GM21723 (cell line): Measurements from ENCODE around the gene INPP4B.
"Not testable (repeated sequence)": the region's sequence is repeated elsewhere in the genome, so short reads cannot be mapped to it uniquely, and the experiment has no call there.

Experiments
- ATAC-seq: cut with Tn5 transposase; IDR thresholded peaks from one replicate; pipeline ENCODE4 v1.9.1; 2021; ENCODE audit warnings: mild to moderate bottlenecking, moderate library complexity; ENCODE audit not compliant: unreplicated experiment

Gene INPP4B

DNA sequence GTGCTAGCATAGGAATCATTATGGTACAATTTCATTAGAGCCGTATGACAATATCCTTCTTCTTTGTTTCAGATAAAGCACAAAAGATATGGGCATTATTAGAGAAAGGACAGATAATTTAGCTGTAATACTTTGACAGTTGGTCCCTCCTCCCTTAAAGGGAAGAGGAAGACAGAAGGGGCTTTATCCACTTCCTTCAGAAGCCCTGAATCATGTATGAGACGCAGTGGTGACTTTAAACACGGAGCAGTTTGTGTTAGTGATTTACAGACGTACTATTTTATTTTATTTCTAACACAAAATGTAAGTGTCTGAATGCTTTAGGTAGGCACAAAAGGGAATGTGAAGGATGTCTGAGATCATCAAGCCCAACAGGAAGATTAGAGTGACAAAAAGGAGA is 742.1 kb downstream of the INPP4B start:
- ATAC-seq, result no peak

DNA sequence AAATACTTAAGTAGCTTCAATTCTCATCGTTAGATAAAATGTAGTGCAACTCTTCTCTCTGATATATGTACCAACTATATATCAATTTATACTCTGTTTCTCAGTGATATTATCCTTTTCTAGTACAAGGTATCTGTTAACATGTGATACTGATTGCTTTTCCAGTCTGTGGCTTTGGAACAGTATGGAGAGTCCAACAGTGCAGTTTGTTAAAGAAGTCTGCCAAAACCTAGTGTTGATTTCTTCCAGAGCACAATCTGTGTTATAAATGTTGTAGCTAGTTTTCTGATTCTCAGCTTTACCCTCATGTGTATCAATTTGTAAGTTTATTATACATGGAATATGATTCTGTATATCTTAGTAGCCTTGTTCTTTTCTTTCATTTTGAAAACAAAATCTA is 744.7 kb downstream of the INPP4B start:
- ATAC-seq, result no peak

DNA sequence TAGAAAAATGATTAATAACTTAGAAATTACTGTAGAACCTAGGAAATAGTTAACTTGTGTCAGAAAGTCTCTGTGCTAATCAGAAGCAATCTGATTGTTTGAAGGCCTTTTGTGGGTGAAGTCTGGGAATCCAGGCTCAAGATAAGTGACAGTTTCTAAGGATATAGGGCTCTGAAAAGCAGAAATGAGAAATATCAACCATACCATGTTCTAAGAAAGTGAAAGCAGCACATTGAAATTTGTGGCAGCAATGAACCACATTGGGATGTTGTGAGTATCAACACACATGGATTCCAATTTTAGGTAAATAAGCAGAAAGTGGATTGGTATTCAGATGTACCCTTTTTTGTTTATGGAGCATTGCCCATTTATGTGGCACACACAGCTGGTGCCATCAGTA is 745.2 kb downstream of the INPP4B start:
- no peak for ATAC-seq

- ATAC-seq, result no peak
Observed at GRCh38 chr4:142098900-142099545, 747.1 kb downstream of the INPP4B start.

- ATAC-seq, result no peak
Observed at GRCh38 chr4:142098380-142098779, 747.7 kb downstream of the INPP4B start.

DNA sequence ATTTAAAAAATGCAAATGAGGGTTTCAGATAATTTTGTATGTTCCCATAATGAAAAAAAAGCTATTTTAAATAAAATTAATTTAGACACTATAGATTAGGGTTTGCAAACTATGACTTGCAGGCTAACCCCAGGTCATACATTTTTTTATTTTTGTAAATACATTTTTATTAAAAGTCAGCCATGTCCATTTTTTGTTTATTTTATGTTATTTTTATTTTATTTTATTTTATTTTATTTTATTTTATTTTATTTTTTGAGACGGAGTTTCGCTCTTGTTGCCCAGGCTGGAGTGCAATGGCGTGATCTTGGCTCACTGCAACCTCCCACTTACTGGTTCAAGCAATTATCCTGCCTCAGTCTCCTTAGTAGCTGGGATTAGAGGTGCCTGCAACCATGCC is 749.1 kb downstream of the INPP4B start:
- no peak for ATAC-seq

DNA sequence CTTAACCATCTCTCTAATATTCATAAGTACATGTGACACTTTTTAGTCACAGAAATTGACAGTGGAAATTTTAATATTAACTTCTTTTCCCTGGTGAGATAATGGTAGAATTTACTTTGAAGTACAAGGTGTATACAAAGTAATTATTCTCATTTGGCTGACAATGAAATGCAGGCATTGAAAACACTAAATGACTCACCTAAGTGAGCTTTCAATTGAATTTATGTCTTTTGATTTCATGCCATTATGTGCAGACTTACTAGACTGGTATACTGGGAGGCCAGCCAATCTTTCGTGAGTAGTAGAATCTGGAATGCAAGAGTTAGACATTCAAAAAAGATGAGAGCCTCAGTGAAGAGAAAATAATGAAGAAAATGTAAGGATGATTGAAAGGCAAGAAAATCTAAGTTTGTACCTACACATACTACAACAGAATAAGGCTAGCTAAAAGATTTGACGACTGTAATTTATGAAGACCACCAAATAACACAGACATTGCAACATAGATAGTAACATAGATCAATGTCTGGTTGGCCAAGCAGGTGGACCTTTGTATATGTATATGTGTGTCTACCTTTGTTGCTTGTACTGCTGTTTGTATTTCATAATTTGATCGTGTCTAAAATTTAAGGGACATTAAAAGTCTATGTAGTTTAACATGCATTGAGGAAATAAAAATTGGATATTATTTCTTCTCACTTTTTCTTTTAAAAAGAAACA is 750.1 kb downstream of the INPP4B start:
- ATAC-seq, result no peak

- ATAC-seq, result no peak
Observed at GRCh38 chr4:142092941-142093340, 753.2 kb downstream of the INPP4B start.

- ATAC-seq, result no peak
Observed at GRCh38 chr4:142091691-142092182, 754.4 kb downstream of the INPP4B start.

DNA sequence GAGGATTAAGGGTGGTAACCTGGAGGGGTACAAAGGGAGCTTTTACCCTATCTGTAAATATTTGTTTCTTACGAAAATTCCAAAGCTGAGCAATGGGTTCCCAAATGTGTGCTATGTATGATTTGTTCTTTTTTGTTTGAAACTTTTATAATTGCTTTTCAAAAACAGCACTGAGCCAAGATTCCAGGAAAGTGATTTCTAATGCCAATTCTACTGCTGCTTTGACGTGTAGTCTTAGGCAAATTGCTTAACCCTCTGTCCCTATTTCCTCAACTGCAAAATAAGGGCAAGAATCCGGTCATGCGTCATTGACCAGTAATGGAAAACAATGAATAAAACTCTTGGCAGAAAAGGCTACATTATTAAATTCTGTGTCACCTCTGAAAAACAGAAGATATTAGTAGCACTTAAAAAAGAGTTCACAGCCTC is 755.0 kb downstream of the INPP4B start:
- no peak for ATAC-seq

DNA sequence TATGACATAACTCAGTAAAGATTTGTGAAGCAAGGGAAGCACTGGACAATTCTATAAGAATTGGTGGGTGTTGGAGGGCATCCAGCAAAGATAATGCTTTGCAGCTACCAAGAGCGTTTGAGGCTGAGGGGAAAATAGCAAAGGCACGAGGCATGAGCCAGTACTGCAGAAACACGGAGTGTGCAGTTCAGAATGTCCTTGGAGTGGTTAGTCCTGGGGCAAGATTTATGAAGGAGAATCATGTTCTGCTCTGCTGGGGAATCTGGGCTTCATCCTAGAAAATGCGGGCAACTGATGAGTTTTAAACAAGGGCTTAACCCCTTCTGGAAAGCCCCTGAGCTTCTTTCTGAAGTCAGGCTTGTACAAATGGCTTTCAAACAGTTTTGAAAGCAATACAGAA is 757.2 kb downstream of the INPP4B start:
- ATAC-seq, result no peak

DNA sequence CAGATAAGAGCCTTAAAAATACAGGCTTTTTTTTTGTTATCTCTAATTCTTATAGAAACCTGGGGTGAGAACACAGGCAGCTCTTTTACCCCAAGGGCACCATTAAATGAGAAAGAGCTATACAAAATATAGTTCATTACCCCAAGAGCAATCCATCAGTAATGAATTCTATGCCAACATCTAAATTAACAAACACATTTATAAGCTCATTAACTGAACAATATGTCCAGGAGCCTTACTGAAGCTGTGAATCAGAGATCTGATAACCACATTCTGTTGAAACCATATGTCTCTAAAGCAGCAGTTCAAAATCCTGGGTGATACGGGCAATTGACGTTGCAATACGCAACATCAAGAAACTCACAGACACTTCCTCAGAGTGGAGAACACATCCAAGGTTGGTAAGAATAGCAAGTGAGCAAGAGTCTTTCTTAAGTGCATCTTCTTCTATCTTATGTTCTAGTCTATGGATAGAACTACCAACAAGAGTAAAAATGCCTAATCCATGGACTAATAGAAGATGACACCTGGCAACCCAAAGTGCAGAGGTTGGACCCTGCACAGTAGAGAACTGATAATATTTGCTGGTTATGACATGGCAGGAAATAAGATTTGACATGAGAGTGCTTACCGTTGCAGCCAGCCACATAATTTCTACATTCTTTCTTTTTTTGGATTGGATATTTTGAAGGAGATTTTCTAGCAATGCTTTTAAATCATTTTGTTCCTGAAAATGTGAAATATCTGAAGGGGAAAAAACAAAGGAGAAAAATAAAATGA is 760.4 kb downstream of the INPP4B start:
- no peak for ATAC-seq

- no peak for ATAC-seq
Observed at GRCh38 chr4:142083264-142083663, 762.8 kb downstream of the INPP4B start.

DNA sequence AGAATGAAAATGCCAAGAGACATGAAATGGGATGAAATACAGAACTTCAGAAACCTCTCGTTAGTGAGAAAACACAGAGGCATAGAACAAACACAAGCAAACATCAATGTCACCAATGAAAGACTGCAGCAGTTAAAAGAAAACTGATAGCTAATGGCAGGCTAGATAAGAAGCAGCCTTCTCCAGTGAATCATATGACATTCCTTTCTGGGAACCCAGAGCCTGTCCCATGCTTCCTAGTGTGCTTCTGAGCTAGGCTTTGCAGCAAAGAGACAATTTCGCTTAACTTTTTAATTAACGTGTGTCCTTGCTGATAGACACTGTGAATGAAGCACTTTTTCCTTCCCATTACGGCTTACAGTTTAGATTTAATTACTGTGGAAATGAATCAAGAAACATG is 765.1 kb downstream of the INPP4B start:
- ATAC-seq, result no peak

GRCh38 chr4:142079959-142080358 is 766.1 kb downstream of the INPP4B start:
- ATAC-seq, result no peak

- no peak for ATAC-seq
Observed at GRCh38 chr4:142077048-142077447, 769.1 kb downstream of the INPP4B start.

DNA sequence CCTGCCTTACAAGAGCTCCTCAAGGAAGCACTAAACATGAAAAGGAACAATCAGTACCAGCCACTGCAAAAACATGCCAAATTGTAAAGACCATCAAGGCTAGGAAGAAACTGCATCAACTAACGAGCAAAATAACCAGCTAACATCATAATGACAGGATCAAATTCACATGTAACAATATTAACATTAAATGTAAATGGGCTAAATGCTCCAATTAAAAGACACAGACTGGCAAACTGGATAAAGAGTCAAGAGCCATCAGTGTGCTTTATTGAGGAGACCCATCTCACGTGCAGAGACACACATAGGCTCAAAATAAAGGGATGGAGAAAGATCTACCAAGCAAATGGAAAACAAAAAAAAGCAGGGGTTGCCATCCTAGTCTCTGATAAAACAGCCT is 777.8 kb downstream of the INPP4B start:
- ATAC-seq, result not testable (repeated sequence)

DNA sequence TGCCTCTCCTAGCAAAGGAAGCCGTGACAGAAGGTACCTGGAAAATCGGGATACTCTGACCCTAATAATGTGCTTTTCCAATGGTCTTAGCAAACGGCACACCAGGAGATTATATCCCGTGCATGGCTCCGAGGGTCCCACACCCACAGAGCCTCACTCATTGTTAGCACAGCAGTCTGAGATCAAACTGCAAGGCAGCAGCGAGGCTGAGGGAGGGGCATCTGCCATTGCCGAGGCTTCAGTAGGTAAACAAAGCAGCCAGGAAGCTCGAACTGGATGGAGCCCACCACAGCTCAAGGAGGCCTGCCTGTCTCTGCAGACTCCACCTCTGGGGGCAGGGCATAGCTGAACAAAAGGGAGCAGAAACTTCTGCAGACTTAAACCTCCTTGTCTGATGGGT is 779.5 kb downstream of the INPP4B start:
- not testable (repeated sequence) for ATAC-seq

DNA sequence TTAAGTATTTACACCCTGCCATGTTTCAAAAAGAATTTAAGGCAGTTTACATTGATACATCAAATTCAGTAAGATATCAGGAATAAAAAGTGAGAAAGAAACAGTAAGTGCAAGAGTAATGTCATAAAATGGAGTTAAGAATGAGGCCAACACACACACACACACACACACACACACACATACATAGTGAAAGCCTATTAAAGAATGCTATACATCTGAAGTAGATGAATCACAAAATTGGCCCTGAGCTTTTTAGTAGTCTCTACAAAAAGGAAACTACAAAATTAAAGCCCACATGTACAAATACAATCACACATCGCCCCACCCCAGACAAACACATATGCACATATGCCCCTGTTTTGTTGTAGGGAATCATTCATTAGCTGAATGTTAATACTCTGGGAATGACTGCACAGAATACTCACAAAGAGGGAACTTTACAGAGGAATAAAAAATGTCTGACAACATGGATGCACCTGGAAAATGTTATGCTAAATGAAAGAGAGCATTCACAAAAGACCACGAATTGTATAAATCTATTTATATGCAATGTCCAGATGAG is 780.9 kb downstream of the INPP4B start:
- no peak for ATAC-seq

DNA sequence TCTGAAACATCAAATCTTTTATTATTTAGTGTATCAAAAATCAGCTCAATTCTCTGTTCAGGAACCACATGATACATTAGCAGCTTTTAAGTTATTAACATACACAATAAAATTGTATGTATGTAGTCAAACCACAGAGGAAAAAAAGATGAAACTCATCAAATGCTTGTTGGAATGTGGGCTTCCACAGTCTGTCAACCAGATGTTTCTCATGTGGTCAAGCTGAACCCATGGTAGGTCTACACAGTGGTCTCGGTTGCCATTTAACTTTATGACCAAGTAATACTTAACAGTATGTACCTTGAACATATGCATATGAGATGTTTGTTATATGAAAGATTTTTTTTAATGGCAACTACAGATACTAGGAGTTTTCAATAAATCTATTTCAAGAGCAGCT is 781.9 kb downstream of the INPP4B start:
- ATAC-seq, result no peak

DNA sequence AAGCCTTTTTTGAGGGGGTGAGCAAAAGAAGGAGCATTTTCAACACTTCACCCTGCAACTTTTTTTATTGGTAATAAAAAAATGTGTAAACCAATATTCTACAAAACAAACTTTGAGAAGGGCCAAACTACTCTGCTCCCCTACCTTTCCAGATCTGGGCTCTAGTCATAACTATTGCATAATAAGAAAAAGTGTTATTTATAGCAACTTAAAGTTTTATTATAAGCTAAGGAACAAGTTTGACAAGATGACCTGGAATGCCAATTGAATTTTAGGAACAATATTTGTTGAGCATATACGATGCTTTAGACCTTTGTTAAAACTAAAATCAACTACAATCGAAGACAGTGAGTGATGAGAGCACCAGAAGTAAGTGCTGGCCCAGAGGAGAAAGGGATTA is 800.1 kb downstream of the INPP4B start:
- ATAC-seq, result no peak
